Activated T-cell treated with anti-CD3 and anti-CD28 coated beads, Interleukin-2, amount 50 U/mL, for 4 hours (primary cell): ENCODE results near the gene LY6G6C. TPM values are rescaled to one million over a fixed set of nuclear protein-coding genes. Genes with fewer than 3 reads are reported as not detected.

Source experiments
- ATAC-seq, 2 donors: fragments of 200-7000 bp; cut with Tn5 transposase; one replicate each; pipeline ENCODE4 v1.10.0; 2021
- DNase-seq: peaks from one replicate; pipeline ENCODE4 v3.0.0-alpha.2; 2020
- H3K27me3 Mint-ChIP-seq: one replicate; pipeline ENCODE4 v1.8.0; 2021; ENCODE audit warnings: low read depth, mixed read lengths
- H3K36me3 Mint-ChIP-seq: one replicate; pipeline ENCODE4 v1.8.0; 2022; ENCODE audit warnings: mixed read lengths; ENCODE audit not compliant: insufficient read depth
- H3K4me1 Mint-ChIP-seq: one replicate; pipeline ENCODE4 v1.8.0; 2021; ENCODE audit warnings: low read depth, mixed read lengths
- H3K4me3 Mint-ChIP-seq: one replicate; pipeline ENCODE4 v1.8.0; 2021; ENCODE audit warnings: mild to moderate bottlenecking, moderate library complexity, mixed read lengths
- H3K9me3 Mint-ChIP-seq: one replicate; pipeline ENCODE4 v1.8.0; 2021; ENCODE audit warnings: mixed read lengths
- total RNA-seq, 3 donors: library from RNA; stranded (reverse); gene quantifications; one replicate each; pipeline ENCODE4 v1.2.1, GENCODE V29; 2021

Gene LY6G6C
- total RNA-seq, 3 donors from 2014 or later, result not detected

GRCh38 chr6:31723980-31724691 lies 2.6 kb upstream of the LY6G6C start:
- no peaks in the 10 kb centered on the region for H3K27me3 Mint-ChIP-seq
- ATAC-seq, result no peak
- H3K4me3 Mint-ChIP-seq, result no peak overlapping the region
- H3K9me3 Mint-ChIP-seq, result no peaks in the 10 kb centered on the region
- H3K36me3 Mint-ChIP-seq, result peaks cover 4% of the 10 kb centered on the region
- peaks cover 35% of the 10 kb centered on the region for H3K4me1 Mint-ChIP-seq
- DNase-seq, result no peak

DNA sequence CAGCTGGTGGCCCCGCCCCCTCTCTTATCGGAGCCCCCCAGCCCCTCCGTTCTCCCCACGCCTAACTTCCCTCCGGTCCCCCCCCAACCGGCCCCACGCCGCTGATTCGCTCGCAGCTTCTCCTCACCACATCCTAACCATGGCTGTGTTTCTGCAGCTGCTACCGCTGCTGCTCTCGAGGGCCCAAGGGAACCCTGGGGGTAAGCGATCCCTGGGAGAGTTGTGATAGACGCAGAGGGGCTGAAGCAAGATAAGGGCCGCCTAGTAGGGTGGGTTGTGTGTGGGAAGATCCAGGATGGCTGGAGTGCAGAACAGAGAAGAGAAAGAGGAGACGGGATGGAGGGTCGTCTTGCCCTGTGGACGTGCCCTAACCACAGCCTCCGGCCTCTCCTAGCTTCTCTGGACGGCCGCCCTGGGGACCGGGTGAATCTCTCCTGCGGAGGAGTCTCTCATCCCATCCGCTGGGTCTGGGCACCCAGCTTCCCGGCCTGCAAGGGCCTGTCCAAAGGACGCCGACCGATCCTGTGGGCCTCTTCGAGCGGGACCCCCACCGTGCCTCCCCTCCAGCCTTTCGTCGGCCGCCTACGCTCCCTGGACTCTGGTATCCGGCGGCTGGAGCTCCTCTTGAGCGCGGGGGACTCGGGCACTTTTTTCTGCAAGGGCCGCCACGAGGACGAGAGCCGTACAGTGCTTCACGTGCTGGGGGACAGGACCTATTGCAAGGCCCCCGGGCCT lies 1.9 kb upstream of the LY6G6C start, which contains the start of gene MPIG6B:
Gene MPIG6B (plus strand): TSS at position 129 of the 735 bp plus-strand sequence. CDS start 11 bp downstream, at position 140.
- DNase-seq (no peak), ATAC-seq (peak in 1 of 2 donors; percentile 44)
- no peaks in the 10 kb centered on the region for H3K27me3 Mint-ChIP-seq
- no peak within 1 kb of the TSS for H3K4me3 Mint-ChIP-seq
- H3K36me3 Mint-ChIP-seq, result peaks cover 4% of the 10 kb centered on the region
- peaks cover 28% of the 10 kb centered on the region for H3K4me1 Mint-ChIP-seq
- no peaks in the 10 kb centered on the region for H3K9me3 Mint-ChIP-seq

GRCh38 chr6:31722173-31722572 lies 627 bp upstream of the LY6G6C start:
- Mint-ChIP-seq H3K4me1 (peaks cover 18% of the 10 kb centered on the region), H3K36me3 (peaks cover 4% of the 10 kb centered on the region), H3K27me3 (no peaks in the 10 kb centered on the region)

GRCh38 chr6:31720196-31720770 lies 1.3 kb downstream of the LY6G6C start:
- no peaks in the 10 kb centered on the region for H3K9me3 Mint-ChIP-seq

More at GRCh38 chr6:31722173-31722572, 627 bp upstream of the LY6G6C start:
- ATAC-seq (no peak), DNase-seq (no peak)
- no peak overlapping the region for H3K4me3 Mint-ChIP-seq
- H3K9me3 Mint-ChIP-seq, result no peaks in the 10 kb centered on the region

GRCh38 chr6:31719001-31719400 lies 2.5 kb downstream of the LY6G6C start:
- Mint-ChIP-seq H3K27me3 (no peaks in the 10 kb centered on the region), H3K9me3 (no peaks in the 10 kb centered on the region), H3K4me1 (peaks cover 2% of the 10 kb centered on the region), H3K4me3 (no peak overlapping the region), H3K36me3 (no peaks in the 10 kb centered on the region)
- no peak for ATAC-seq
- no peak for DNase-seq

More at GRCh38 chr6:31720196-31720770, 1.3 kb downstream of the LY6G6C start:
- ATAC-seq (no peak), DNase-seq (no peak)
- peaks cover 2% of the 10 kb centered on the region for H3K4me1 Mint-ChIP-seq
- no peaks in the 10 kb centered on the region for H3K36me3 Mint-ChIP-seq
- no peaks in the 10 kb centered on the region for H3K27me3 Mint-ChIP-seq
- no peak overlapping the region for H3K4me3 Mint-ChIP-seq

- ATAC-seq, result no peak
- DNase-seq, result no peak
- H3K27me3 Mint-ChIP-seq, result no peaks in the 10 kb centered on the region
- H3K4me3 Mint-ChIP-seq, result no peak overlapping the region
- H3K4me1 Mint-ChIP-seq, result peaks cover 1% of the 10 kb centered on the region
- H3K9me3 Mint-ChIP-seq, result no peaks in the 10 kb centered on the region
- no peaks in the 10 kb centered on the region for H3K36me3 Mint-ChIP-seq
These were observed 3.3 kb downstream of the LY6G6C start for GRCh38 chr6:31718265-31718664.

DNA sequence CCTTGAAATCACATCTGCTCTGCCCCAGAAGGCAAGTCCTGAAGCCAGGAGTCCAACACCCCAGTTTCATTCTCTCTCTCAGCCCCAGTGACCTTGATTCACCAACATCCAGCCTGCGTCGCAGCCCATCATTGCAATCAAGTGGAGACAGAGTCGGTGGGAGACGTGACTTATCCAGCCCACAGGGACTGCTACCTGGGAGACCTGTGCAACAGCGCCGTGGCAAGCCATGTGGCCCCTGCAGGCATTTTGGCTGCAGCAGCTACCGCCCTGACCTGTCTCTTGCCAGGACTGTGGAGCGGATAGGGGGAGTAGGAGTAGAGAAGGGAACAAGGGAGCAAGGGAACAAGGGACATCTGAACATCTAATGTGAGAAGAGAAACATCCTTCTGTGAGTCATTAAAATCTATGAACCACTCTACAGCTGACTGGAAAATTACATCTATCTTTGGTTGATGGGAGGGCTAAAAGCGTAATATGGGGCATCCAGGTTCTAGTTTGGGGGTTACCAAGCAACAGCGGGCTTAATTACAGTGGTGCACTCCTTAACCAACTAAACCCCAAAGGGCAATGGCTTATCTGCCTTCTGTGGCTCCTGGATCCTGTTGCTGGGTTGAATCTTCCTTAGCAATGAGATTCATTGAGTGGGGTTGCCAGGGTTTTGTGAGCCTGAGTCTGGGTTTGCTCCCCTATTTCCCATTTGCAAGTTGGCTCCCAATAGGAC lies 3.9 kb downstream of the LY6G6C start:
- Mint-ChIP-seq H3K36me3 (no peaks in the 10 kb centered on the region), H3K9me3 (no peaks in the 10 kb centered on the region), H3K4me3 (no peak overlapping the region)

DNA sequence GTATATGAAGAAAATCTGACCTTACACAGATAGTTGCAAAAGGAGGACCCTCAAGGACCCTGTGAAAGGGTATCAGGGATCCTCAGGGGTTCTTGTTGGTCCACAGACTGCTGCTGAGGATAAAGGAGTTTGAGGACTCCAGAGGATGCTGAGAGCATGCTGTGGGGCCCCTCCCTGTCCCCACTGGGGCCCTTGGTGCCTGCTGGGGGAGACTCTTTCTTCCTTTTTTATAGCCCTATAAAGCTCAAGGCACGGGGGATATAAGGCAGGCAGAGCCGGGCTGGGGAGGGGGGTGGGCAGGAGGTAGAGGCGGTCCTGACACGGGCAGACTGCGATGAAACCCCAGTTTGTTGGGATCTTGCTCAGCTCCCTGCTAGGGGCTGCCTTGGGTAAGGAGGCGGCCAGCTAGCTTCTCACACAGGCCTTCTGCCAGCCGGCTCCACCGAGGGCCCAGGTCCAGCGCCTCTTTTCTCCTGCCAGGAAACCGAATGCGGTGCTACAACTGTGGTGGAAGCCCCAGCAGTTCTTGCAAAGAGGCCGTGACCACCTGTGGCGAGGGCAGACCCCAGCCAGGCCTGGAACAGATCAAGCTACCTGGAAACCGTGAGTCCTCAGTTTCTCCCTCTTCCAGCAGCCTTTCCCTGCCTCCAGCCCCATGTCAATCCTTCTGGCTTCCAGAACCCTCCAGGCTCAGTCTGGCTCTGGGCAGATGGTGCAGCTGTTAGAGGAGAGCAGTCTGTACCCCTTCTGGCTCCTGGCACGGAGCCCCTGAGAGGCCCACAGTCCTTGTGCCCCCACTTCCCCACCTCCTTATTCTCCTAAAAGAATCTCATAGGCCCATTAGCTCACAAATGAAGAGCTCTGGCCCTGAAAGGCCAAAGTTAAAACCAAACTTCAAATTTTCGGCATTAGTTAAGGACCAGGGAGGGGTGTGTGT lies 6.3 kb downstream of the LY6G6C start, which contains the start of gene LY6G6D:
Gene LY6G6D (plus strand): TSS at position 327 of the 937 bp plus-strand sequence. CDS start 8 bp downstream, at position 335.
- no peak for ATAC-seq

More for the DNA sequence above, 3.9 kb downstream of the LY6G6C start:
- ATAC-seq (no peak), DNase-seq (no peak)
- Mint-ChIP-seq H3K4me1 (no peaks in the 10 kb centered on the region), H3K27me3 (no peaks in the 10 kb centered on the region)

DNA sequence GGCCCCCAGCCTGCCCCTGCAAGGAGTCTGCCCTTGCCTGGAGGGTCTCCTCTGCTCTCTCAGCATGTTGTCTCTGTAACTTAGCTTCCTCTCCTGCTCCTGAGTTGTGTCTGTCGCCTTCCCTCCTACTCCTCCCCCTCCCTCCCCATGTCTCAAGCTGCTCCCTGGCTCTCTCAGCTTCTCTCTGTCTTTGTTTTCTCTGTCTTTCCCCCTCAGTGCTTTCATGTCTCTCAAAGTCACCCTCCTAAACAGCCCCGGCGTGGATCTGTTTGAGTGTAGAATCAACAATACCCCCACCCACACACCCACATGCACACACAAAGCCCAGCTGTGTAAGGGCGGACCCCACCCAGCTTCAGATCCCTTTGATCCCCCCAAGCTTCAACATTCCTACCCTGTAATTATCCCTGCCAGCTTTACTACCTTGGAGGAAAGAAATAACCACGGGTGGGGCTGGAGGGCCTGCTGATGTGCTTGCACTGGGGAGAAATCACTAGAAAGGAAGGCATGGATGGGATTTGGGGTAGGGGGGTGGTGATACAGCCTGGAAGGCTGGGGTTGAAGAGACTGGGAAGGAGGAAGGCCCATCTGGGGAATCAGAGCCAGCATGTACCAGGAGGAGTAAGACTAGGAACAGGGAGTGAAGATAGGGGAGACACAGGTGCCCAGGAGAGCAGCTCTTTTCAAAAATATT lies 7.4 kb downstream of the LY6G6C start:
- Mint-ChIP-seq H3K4me3 (no peak overlapping the region), H3K27me3 (no peaks in the 10 kb centered on the region), H3K4me1 (peaks cover 11% of the 10 kb centered on the region), H3K9me3 (no peaks in the 10 kb centered on the region), H3K36me3 (no peaks in the 10 kb centered on the region)
- DNase-seq (no peak), ATAC-seq (no peak)

More for the DNA sequence above, 6.3 kb downstream of the LY6G6C start, which contains the start of gene LY6G6D:
- DNase-seq, result no peak
- H3K27me3 Mint-ChIP-seq, result no peaks in the 10 kb centered on the region
- H3K9me3 Mint-ChIP-seq, result no peaks in the 10 kb centered on the region
- H3K4me3 Mint-ChIP-seq, result no peak within 1 kb of the TSS
- H3K4me1 Mint-ChIP-seq, result peaks cover 11% of the 10 kb centered on the region
- H3K36me3 Mint-ChIP-seq, result no peaks in the 10 kb centered on the region

DNA sequence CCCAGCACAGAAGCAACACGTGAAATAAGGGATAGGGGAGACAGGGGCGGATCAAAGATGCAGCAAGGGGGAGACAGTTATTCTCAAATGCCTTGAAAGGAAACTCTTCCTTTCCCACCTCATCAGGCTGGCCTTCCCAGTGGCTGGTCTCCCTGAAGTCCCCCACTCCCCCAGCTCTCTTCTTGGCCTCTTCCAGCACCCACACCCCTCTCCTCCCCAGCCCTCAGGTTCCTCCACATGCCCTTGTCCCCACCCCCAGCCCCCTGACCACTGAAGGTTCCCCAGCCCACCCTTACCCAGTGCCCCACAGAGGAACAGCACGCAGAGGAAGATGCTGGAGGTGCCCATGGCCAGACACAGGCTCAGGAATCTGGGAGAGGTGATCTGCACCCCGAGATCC lies 8.1 kb downstream of the LY6G6C start:
- no peak overlapping the region for H3K4me3 Mint-ChIP-seq
- DNase-seq (no peak), ATAC-seq (no peak)
- H3K9me3 Mint-ChIP-seq, result no peaks in the 10 kb centered on the region
- no peaks in the 10 kb centered on the region for H3K36me3 Mint-ChIP-seq
- H3K27me3 Mint-ChIP-seq, result no peaks in the 10 kb centered on the region
- peaks cover 11% of the 10 kb centered on the region for H3K4me1 Mint-ChIP-seq

DNA sequence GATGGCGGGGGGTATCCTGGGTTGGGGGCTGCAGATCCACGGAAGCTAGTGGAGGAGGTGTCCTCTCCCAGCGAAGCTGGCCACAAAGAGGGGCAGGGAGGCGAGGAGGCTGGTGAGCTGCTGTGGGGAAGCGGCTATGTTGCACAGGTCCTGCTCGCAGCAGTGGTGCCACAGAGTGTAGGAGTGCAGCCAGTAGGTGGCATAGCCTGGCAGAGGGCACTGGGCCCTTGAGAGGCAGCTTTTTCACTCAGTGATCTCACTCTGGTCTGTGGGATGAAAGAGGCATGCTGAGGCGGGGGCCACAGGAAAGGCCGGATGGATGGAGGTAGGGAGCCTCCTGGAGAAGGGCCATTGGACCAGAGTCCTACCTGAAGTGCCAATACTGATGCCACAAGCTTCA lies 9.2 kb downstream of the LY6G6C start:
- Mint-ChIP-seq H3K4me3 (no peak overlapping the region), H3K27me3 (no peaks in the 10 kb centered on the region), H3K36me3 (no peaks in the 10 kb centered on the region), H3K4me1 (peaks cover 11% of the 10 kb centered on the region), H3K9me3 (no peaks in the 10 kb centered on the region)
- no peak for DNase-seq
- peak in 1 of 2 donors; percentile 46 for ATAC-seq

DNA sequence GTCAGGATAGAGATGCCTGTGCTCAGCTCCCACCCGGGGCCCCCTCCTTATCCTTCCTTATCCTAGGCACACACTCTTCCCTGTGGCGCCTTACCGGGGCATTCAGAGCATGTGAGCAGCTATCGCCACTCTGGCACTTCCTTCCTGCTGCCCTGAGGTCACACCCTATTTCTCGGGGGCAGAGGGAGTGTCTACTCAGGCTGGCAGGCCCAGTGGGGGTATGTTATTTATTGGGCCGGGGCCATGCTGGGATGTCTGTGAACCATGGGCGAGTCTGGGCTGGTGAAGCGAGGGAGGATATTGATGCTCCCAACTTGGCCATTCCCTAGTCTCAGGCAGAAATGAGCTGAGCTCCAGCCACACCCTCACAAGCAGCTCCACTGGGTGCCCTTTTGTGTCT lies 10.3 kb downstream of the LY6G6C start:
- Mint-ChIP-seq H3K9me3 (no peaks in the 10 kb centered on the region), H3K36me3 (no peaks in the 10 kb centered on the region), H3K4me1 (peaks cover 11% of the 10 kb centered on the region), H3K4me3 (no peak overlapping the region), H3K27me3 (no peaks in the 10 kb centered on the region)
- ATAC-seq (no peak), DNase-seq (no peak)
